ENCODE measurements around the gene TTC21B.
"Not testable (repeated sequence)": the region's sequence is repeated elsewhere in the genome, so short reads cannot be mapped to it uniquely, and the experiment has no call there.

Gene TTC21B

GRCh38 chr2:165953655-165954606 is at the start of gene TTC21B:
TSS of gene TTC21B (minus strand) at chr2:165953776. CDS start at chr2:165953705, 71 bp downstream.
- peak; percentile 97 for DNase-seq

GRCh38 chr2:166000401-166000800 is 46.8 kb upstream of the TTC21B start:
- no peak for DNase-seq

- no peak for DNase-seq
Observed at GRCh38 chr2:165990846-165991245, 37.3 kb upstream of the TTC21B start.

DNA sequence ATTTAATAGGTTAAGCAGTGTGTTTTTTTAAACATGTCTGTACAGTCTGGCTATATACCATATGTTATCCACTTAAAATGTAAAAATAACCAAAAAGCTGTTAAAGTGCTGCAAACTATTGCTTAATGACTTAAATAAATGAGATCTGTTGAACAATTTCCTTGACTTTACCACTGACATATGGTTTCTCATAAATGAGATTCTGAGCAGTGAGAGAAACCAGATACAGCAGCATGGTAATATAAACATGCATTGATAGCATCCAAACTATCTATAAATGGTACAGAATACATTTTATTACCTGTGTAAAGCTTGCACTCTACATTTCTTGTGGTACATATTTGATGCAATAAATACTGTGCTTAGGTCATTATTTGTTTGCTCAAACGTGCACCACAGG is 36.3 kb upstream of the TTC21B start:
- no peak for DNase-seq

GRCh38 chr2:165985120-165985519 is 31.5 kb upstream of the TTC21B start:
- no peak for DNase-seq

DNA sequence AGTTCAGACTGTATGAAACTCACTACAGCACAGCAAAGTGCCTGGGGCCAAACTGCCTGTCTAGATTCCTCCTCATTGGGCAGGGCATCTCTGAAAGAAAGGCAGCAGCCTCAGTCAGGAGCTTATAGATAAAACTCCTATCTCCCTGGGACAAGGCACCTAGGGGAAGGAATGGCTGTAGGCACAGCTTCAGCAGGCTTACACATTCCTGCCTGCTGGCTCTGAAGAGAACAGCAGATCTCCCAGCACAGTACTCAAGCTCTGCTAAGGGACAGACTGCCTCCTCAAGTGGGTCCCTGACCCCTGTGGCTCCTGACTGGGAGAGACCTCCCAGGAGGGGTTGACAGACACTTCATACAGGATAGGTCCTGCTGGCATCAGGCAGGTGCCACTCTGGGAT is 18.6 kb upstream of the TTC21B start:
- not testable (repeated sequence) for DNase-seq

DNA sequence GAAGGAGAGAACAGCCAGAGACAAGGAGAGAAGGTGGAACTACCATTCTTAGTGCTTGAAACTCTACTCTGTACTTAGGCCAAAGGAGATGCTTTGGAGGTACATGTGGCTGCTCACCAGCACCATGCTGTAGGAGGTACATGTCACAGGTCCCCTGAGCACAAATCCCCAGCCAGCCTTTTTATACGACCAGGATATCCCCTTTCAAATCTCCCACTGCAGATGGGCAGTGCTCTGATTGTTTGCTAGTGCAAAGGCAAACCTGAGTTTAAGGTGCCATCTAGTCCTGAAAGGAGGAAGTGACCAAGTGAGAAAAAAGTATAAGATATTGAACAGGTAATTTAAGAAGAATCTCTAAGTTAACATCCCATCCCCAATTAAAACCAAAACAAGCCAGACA is 17.1 kb upstream of the TTC21B start:
- DNase-seq: no peak

DNA sequence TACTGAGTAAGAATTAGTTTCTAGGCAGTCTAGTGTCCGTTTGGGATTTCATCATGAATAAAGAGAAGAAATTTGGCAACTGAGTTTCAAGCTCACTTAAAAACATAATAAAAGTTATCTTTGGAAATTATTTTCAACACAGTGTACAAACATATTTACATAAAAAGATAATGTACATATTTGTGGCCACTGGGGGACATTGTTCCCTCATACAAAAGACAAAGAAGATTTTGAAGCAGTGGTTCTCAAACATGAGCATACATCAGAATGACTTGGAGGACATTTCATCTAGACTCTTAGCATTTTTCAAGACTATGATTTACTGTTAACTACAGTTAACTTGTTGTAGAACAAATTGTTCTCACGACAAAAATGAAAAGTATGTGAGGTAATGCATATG is 15.7 kb upstream of the TTC21B start:
- DNase-seq: no peak

DNA sequence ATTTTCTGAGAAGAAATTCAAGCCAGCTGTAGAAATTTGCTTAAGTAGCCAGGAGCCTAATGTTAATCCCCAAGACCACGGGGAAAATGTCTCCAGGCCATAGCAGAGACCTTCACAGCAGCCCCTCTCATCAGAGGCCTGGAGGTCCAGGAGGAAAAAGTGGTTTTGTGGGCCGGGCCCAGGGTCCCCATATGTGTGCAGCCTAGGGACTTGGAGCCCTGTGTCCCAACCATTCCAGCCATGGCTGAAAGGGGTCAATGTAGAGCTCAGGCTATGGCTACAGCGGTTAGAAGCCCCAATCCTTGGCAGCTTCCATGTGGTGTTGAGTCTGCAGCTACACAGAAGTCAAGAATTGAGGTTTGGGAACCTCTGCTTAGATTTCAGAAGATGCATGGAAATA is 14.2 kb upstream of the TTC21B start:
- DNase-seq: no peak

GRCh38 chr2:165961818-165962217 is 8.2 kb upstream of the TTC21B start:
- DNase-seq: no peak

DNA sequence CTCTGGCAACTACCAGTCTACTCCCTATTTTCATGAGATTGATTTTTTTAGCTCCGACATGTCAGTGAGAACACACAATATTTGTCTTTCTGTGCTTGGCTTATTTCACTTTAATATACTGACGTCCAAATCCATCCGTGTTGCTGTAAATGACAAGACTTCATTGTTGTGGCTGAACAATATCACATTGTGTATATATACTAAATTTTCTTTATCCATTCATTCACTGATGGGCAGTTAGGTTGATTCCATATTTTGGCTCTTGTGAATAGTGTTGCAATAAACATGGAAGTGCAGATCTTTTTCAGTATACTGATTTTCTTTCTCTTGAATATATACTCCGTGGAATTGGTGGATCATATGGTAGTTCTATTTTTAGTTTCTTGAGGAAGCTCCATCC is 5.8 kb upstream of the TTC21B start:
- DNase-seq: no peak

GRCh38 chr2:165958313-165958960 is 4.9 kb upstream of the TTC21B start:
- DNase-seq: no peak

DNA sequence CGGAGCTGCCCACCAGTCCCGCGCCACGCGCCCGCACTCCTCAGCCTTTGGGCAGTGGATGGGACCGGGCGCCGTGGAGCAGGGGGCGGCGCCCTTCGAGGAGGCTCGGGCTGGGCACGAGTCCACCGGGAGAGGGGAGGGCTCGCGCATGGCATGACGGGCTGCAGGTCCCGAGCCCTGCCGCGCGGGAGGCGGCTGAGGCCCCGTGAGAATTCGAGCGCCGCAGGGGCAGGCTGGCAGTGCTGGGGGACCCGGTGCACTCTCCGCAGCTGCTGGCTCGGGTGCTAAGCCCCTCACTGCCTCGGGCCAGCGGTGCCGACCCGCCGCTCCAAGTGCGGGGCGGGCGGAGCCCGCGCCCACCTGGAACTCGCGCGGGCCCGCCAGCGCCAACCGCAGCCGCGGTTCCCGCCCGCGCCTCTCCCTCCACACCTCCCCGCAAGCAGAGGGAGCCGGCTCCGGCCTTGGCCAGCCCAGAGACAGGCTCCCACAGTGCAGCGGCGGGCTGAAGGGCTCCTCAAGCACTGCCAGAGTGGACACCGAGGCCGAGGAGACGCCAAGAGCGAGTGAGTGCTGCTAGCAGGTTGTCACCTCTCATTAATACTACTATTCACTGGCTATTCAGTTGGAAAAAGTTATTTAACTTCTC is 3.6 kb upstream of the TTC21B start:
- DNase-seq: no peak

- DNase-seq: no peak
Observed at GRCh38 chr2:165953306-165953654, 296 bp downstream of the TTC21B start.

- peak; percentile 48 for DNase-seq
Observed at GRCh38 chr2:165952741-165953211, 800 bp downstream of the TTC21B start.

- DNase-seq: no peak
Observed at GRCh38 chr2:165952085-165952484, 1.5 kb downstream of the TTC21B start.

- DNase-seq: no peak
Observed at GRCh38 chr2:165950438-165950837, 3.1 kb downstream of the TTC21B start.

DNA sequence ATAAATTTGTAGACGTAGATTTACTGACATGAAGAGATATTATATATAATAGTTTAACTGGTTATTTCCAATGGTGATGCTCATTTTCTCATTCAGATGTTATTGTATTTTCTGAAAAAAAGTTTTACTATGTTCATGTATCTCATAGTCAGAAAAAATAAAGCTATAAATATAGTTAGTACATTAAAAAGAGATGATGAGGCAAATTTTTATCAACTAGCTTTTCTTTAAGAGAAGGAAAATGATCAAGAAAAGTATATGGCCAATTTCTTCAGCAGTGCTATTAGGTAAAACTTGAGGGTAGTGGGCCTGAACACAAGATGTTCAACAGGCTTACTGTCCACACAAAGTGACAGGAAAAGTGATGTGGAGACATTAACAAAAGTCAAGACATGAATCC is 11.7 kb downstream of the TTC21B start:
- DNase-seq: no peak

GRCh38 chr2:165938237-165938636 is 15.3 kb downstream of the TTC21B start:
- no peak for DNase-seq

DNA sequence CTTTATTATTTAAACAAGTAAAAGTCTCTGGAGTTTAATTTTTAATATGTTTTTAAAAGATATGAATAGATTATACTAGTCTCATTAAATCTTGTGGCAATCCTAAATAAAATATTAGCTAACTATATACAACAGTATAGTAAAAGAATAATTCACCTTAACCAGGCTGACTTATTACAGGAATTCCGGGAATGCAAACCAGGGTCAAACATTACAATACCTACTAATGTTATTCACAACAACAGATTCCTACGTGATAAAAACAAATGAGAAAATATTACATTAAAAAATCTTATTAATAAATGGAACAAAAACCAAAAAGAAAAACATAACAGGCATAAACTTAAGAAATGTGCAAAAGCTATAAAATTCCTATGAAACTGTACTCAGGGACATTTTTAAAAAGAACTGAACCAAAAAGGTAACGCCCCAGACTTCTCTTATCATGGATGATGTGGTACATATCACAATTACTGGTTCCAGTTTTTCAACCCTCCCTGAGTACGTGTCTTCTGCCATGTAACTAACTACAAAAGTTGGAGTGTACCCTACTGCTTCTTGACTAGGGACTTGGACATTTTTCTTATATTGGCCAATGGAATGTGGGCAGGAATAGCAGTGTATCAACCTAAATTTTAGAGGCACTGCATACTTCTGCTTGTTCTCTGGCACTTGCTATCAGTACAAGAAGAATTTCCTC is 20.2 kb downstream of the TTC21B start:
- DNase-seq: no peak

GRCh38 chr2:165927774-165928173 is 25.8 kb downstream of the TTC21B start:
- DNase-seq: no peak

DNA sequence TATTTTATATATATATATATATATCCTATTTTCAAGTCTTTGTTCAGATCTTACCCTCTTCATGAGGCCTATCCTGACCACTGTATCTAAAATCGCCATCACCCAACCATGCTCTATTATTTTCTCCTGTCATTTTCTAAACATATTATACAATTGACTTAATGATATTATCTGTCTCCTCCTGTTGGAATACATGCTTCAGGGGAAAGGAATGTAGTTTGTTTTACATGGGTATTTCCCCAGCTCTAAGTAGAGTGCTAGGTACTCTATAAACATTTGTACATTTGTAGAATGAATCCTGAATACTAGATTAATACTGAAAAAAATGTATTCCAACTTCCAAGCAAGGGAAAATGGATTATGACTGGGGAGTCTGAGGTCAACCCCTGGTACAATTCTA is 26.2 kb downstream of the TTC21B start:
- DNase-seq: no peak

DNA sequence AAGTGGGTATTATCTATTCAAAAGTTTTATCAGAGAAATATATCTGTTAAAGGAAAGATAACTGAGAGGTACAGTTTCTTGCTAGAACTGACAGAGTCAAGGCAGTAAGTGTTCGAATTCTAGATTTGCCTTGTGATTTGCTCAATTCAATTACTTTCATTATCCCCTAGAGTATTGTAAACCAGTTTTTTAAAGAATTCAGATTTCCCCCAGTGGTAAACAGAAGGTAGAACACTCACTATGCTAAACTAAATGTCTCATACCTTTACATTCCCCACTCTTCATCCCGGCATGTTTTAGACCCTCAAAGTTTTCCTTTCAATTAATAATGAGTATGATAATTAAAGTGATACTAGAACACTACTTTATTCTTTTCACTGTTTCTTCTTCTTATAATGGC is 28.6 kb downstream of the TTC21B start:
- DNase-seq: no peak
